Kidney (tissue), 14 donors: ENCODE measurements around the gene PPM1N. TPM values are rescaled to one million over a fixed set of nuclear protein-coding genes. Genes with fewer than 3 reads are reported as not detected.

Experiments used
- DNase-seq, 5 donors: peaks; one replicate each; pipeline ENCODE4 v3.0.0-alpha.2; 2013 to 2020
- FAIRE-seq: peaks from 2 replicates; lab custom pipeline; 2012; peaks lifted over from hg19 to GRCh38; lab: Jason Lieb, UNC
- H3K27ac ChIP-seq, 2 donors: one replicate each; pipeline ENCODE4 v1.7.0; 2013; ENCODE audit warnings: low read depth in 2 of 2, low read length in 2 of 2, inconsistent platforms in 1 of 2
- H3K27me3 ChIP-seq: one replicate; pipeline ENCODE4 v1.7.1; 2013; ENCODE audit warnings: low read length, inconsistent platforms; ENCODE audit not compliant: control insufficient read depth, insufficient read depth
- H3K36me3 ChIP-seq, 3 donors: one replicate each; pipeline versions ENCODE4 v1.7.0 to v1.7.1; 2013; ENCODE audit warnings: low read length in 3 of 3, control low read depth in 1 of 3, inconsistent platforms in 1 of 3; ENCODE audit not compliant: insufficient read depth in 3 of 3, control insufficient read depth in 2 of 3
- H3K4me1 ChIP-seq, 3 donors: one replicate each; pipeline versions ENCODE4 v1.7.0 to v1.7.1; 2013; ENCODE audit warnings: low read length in 3 of 3, inconsistent platforms in 1 of 3, low read depth in 1 of 3; ENCODE audit not compliant: control insufficient read depth in 2 of 3, insufficient read depth in 2 of 3
- H3K4me3 ChIP-seq, 3 donors: one replicate each; pipeline versions ENCODE4 v1.7.0 to v1.8.1; 2013; ENCODE audit warnings: low read length in 3 of 3, control low read depth in 1 of 3, inconsistent platforms in 1 of 3
- H3K9ac ChIP-seq, 3 donors: one replicate each; pipeline versions ENCODE4 v1.7.0 to v1.7.1; 2013; ENCODE audit warnings: low read length in 3 of 3, control low read depth in 1 of 3, inconsistent platforms in 1 of 3
- H3K9me3 ChIP-seq, 3 donors: one replicate each; pipeline versions ENCODE4 v1.7.0 to v1.7.1; 2013; ENCODE audit warnings: low read length in 3 of 3, control low read depth in 1 of 3, inconsistent platforms in 1 of 3; ENCODE audit not compliant: control insufficient read depth in 2 of 3, insufficient read depth in 1 of 3
- intact Hi-C: fragments of 100-400 bp; cut with DNase I; formaldehyde crosslinking; loops from one replicate; pipeline ENCODE4 v1.11.1; 2022
- polyA plus RNA-seq: library from polyadenylated mRNA; stranded (reverse); fragments of 350-450 nt; fragmentation: Illumina TruSeq; extraction: RNeasy Lipid Tissue Mini Kit (QIAGEN cat#74804); gene quantifications from one replicate; pipeline ENCODE4 v1.2.3, GENCODE V29; 2014; ENCODE audit warnings: low read depth, low replicate concordance; ENCODE audit not compliant: insufficient read depth
- total RNA-seq: library from RNA; stranded (reverse); fragmentation: NEBNext Ultra II Directional; extraction: Animal tissue kit (Norgen Biotek cat#: 25700); gene quantifications from one replicate; pipeline ENCODE4 v1.2.1, GENCODE V29; 2021
- TF ChIP-seq, protein P1 (sequence below): IDR thresholded peaks from 3 replicates; pipeline ENCODE4 v1.5.1; 2012; ENCODE audit warnings: mild to moderate bottlenecking, moderate library complexity, borderline replicate concordance; ENCODE audit not compliant: insufficient read depth; ENCODE audit errors: extremely low read depth
- donor health status: control.
- donor health status: control.
- donor health status: control.
- donor health status: control.
- donor health status: control.
- donor health status: DM: yes; HTN: yes; CAD: no.
- donor health status: Normal renal cell carcinoma (clear cell type).

Gene PPM1N
- total and polyA plus RNA-seq, 2 donors from 2014 or later = 0.69 to 2.2 TPM

DNA sequence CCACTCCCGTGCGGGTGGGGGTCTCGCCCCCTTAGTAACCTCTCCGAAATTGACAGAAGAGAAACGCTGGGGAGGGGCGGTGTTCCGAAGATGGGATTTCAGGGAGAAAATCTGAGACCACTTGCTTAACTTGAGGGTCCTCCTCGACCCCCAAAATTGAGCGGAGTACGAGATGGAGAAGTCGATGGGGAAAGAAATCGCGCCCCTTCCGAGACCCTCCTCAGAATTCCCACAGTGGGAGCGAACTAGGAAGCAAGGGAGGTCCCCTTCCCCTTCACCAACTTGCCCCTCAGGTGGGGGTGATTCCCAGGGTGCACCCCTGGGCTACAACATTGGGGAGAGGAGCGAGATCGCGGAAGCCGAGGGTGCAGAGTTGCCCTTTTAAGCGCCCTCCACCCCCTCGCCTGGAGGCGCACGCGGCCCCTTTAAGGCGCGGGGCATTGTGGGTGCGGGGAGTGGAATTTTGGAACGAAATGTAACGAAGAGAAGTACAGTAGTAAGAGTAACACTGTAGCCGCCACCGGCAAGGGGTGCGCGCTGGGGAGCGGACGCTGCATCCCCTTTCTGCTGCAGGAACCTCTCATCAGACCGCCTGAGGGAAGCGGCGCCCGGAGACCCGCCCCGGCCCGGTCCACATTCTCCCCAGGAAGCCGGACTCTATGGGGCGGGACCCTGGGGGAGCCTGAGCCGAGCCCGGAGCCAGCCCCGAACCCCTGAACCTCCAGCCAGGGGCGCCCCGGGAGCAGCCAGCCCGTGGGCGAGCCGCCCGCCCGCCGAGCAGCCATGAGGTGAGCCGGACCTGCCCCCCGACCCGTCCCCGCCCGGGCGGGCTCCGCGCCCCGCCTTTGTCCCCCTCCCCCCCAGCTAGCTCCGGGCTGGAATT, 9.0 kb downstream of the PPM1N start, which contains the start of gene VASP:
Gene VASP (plus strand): TSS at position 491 of the 883 bp plus-strand sequence. CDS start 293 bp downstream, at position 784.
- peak within 1 kb of the TSS; percentile 67 to 96 (median 68) for H3K9ac ChIP-seq
- intact Hi-C loops = no loop called here
- H3K9me3 ChIP-seq = no peaks in the 10 kb centered on the region
- no peak for FAIRE-seq
- H3K4me1 ChIP-seq = peaks cover 0 to 8% (median 0%) of the 10 kb centered on the region in 3 donors
- no peaks in the 10 kb centered on the region for H3K36me3 ChIP-seq
- TF ChIP-seq, protein P1, sequence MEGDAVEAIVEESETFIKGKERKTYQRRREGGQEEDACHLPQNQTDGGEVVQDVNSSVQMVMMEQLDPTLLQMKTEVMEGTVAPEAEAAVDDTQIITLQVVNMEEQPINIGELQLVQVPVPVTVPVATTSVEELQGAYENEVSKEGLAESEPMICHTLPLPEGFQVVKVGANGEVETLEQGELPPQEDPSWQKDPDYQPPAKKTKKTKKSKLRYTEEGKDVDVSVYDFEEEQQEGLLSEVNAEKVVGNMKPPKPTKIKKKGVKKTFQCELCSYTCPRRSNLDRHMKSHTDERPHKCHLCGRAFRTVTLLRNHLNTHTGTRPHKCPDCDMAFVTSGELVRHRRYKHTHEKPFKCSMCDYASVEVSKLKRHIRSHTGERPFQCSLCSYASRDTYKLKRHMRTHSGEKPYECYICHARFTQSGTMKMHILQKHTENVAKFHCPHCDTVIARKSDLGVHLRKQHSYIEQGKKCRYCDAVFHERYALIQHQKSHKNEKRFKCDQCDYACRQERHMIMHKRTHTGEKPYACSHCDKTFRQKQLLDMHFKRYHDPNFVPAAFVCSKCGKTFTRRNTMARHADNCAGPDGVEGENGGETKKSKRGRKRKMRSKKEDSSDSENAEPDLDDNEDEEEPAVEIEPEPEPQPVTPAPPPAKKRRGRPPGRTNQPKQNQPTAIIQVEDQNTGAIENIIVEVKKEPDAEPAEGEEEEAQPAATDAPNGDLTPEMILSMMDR = peak; percentile 24
- H3K27me3 ChIP-seq = no peaks in the 10 kb centered on the region
- DNase-seq = peak; percentile 83 to 94 (median 88)
- H3K4me3 ChIP-seq = peak within 1 kb of the TSS; percentile 79 to 88 (median 83)
- peak within 1 kb of the TSS; percentile 87 to 90 for H3K27ac ChIP-seq

DNA sequence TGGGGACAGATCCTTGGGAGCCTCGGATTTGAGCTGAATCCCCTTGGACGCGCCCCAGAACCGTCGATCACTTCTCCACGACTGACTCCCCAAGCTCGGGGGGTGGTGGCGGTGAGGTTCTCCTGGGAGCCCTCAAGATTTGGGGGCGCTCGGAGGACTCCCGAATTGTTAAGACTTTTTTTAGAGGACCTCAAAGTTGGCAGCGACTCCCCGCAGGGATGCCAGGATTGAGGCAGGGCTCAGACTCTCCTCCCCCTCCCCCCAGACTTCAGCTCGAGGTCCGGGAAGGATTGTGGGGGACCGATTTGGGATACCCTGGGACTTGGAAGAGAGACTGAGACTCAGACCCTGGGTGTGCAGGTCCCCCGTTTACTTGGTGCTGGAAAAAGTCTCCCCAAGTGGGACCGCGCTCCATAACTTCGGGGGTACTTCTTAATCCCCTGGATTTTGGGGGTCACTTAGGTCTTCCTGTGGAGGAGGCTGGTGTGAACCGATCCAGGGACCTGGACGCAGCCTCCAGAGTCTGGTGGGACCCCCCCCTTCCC, 9.7 kb downstream of the PPM1N start:
- Histone ChIP-seq H3K9me3 (no peaks in the 10 kb centered on the region), H3K4me3 (peak overlapping the region; percentile 60 to 88 (median 79)), H3K27ac (peak overlapping the region; percentile 87 to 90), H3K36me3 (no peaks in the 10 kb centered on the region), H3K4me1 (peaks cover 0 to 8% (median 0%) of the 10 kb centered on the region in 3 donors), H3K9ac (peak overlapping the region; percentile 42 to 96 (median 64)), H3K27me3 (no peaks in the 10 kb centered on the region)
- intact Hi-C loops = no loop called here
- TF ChIP-seq, protein P1 = no peak
- peak in 3 of 5 donors; percentile 12 to 69 (median 53) for DNase-seq
- no peak for FAIRE-seq

- TF ChIP-seq, protein P1 = no peak
- peak; percentile 43 to 89 (median 63) for DNase-seq
- Histone ChIP-seq H3K9me3 (no peaks in the 10 kb centered on the region), H3K4me3 (peak overlapping the region; percentile 60 to 88 (median 80)), H3K9ac (peak overlapping the region in 2 of 3 donors; percentile 73 to 96), H3K27ac (peak overlapping the region; percentile 87 to 90), H3K4me1 (peaks cover 0 to 8% (median 0%) of the 10 kb centered on the region in 3 donors), H3K27me3 (no peaks in the 10 kb centered on the region), H3K36me3 (no peaks in the 10 kb centered on the region)
- intact Hi-C loops = no loop called here
- no peak for FAIRE-seq
Observed at GRCh38 chr19:45508417-45508860, 10.2 kb downstream of the PPM1N start.
